Endothelial cell (in vitro differentiated cells): ENCODE results near the gene TOGARAM1. TPM values are rescaled to one million over a fixed set of nuclear protein-coding genes. Genes with fewer than 3 reads are reported as not detected.

Experiments
- DNase-seq: peaks from one replicate; pipeline ENCODE4 v3.0.0; 2021; ENCODE audit warnings: low spot score
- H3K27ac Mint-ChIP-seq: one replicate; pipeline ENCODE4 v1.8.0; 2021; ENCODE audit warnings: mixed read lengths, inconsistent platforms; ENCODE audit not compliant: unreplicated experiment
- H3K27me3 Mint-ChIP-seq: one replicate; pipeline ENCODE4 v1.8.0; 2021; ENCODE audit warnings: mild to moderate bottlenecking, moderate library complexity, mixed read lengths, inconsistent platforms; ENCODE audit not compliant: unreplicated experiment
- H3K36me3 Mint-ChIP-seq: one replicate; pipeline ENCODE4 v1.8.0; 2021; ENCODE audit warnings: mild to moderate bottlenecking, low read depth, mixed read lengths, inconsistent platforms; ENCODE audit not compliant: unreplicated experiment
- H3K4me1 Mint-ChIP-seq: one replicate; pipeline ENCODE4 v1.8.0; 2021; ENCODE audit warnings: mild to moderate bottlenecking, mixed read lengths, inconsistent platforms; ENCODE audit not compliant: unreplicated experiment
- H3K4me3 Mint-ChIP-seq: one replicate; pipeline ENCODE4 v1.8.0; 2021; ENCODE audit warnings: mild to moderate bottlenecking, mixed read lengths, inconsistent platforms; ENCODE audit not compliant: unreplicated experiment
- H3K9me3 Mint-ChIP-seq: one replicate; pipeline ENCODE4 v1.8.0; 2021; ENCODE audit warnings: mixed read lengths, inconsistent platforms; ENCODE audit not compliant: unreplicated experiment
- total RNA-seq: library from RNA; stranded (reverse); fragmentation: NEBNext Ultra II Directional; extraction: Animal tissue kit (Norgen Biotek cat#: 25700); gene quantifications from one replicate; pipeline ENCODE4 v1.2.1, GENCODE V29; 2021; ENCODE audit not compliant: unreplicated experiment
- TF ChIP-seq, protein P1 (sequence below): fragments of 200-600 bp; sonication (generic); IDR thresholded peaks from one replicate; pipeline ENCODE4 v1.5.0; 2021; ENCODE audit warnings: antibody characterized with exemption; ENCODE audit not compliant: unreplicated experiment

Gene TOGARAM1
- total RNA-seq, 1 donor from 2014 or later = 17.1 TPM

GRCh38 chr14:44937547-44937946 lies 24.4 kb upstream of the TOGARAM1 start:
- H3K4me3 Mint-ChIP-seq = peak overlapping the region; percentile 3
- H3K27me3 Mint-ChIP-seq = no peaks in the 10 kb centered on the region
- TF ChIP-seq, protein P1, sequence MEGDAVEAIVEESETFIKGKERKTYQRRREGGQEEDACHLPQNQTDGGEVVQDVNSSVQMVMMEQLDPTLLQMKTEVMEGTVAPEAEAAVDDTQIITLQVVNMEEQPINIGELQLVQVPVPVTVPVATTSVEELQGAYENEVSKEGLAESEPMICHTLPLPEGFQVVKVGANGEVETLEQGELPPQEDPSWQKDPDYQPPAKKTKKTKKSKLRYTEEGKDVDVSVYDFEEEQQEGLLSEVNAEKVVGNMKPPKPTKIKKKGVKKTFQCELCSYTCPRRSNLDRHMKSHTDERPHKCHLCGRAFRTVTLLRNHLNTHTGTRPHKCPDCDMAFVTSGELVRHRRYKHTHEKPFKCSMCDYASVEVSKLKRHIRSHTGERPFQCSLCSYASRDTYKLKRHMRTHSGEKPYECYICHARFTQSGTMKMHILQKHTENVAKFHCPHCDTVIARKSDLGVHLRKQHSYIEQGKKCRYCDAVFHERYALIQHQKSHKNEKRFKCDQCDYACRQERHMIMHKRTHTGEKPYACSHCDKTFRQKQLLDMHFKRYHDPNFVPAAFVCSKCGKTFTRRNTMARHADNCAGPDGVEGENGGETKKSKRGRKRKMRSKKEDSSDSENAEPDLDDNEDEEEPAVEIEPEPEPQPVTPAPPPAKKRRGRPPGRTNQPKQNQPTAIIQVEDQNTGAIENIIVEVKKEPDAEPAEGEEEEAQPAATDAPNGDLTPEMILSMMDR = no peak
- H3K36me3 Mint-ChIP-seq = peaks cover 52% of the 10 kb centered on the region
- no peaks in the 10 kb centered on the region for H3K9me3 Mint-ChIP-seq
- no peak for DNase-seq
- peaks cover 9% of the 10 kb centered on the region for H3K4me1 Mint-ChIP-seq
- no peak overlapping the region for H3K27ac Mint-ChIP-seq

- no peaks in the 10 kb centered on the region for H3K27me3 Mint-ChIP-seq
- H3K27ac Mint-ChIP-seq = no peak overlapping the region
- H3K4me1 Mint-ChIP-seq = peaks cover 9% of the 10 kb centered on the region
- peak overlapping the region; percentile 33 for H3K4me3 Mint-ChIP-seq
- no peaks in the 10 kb centered on the region for H3K9me3 Mint-ChIP-seq
- TF ChIP-seq, protein P1 = no peak
- peaks cover 54% of the 10 kb centered on the region for H3K36me3 Mint-ChIP-seq
- DNase-seq = no peak
These were observed 21.8 kb upstream of the TOGARAM1 start for GRCh38 chr14:44940211-44940610.

GRCh38 chr14:44940944-44941343 lies 21.0 kb upstream of the TOGARAM1 start:
- TF ChIP-seq, protein P1 = no peak
- H3K27me3 Mint-ChIP-seq = no peaks in the 10 kb centered on the region
- peaks cover 56% of the 10 kb centered on the region for H3K36me3 Mint-ChIP-seq
- H3K9me3 Mint-ChIP-seq = no peaks in the 10 kb centered on the region
- H3K4me3 Mint-ChIP-seq = peak overlapping the region; percentile 18
- no peak overlapping the region for H3K27ac Mint-ChIP-seq
- DNase-seq = no peak
- H3K4me1 Mint-ChIP-seq = peaks cover 9% of the 10 kb centered on the region

GRCh38 chr14:44941591-44941990 lies 20.4 kb upstream of the TOGARAM1 start:
- Mint-ChIP-seq H3K4me1 (peaks cover 9% of the 10 kb centered on the region), H3K27ac (no peak overlapping the region), H3K27me3 (no peaks in the 10 kb centered on the region), H3K9me3 (no peaks in the 10 kb centered on the region), H3K4me3 (no peak overlapping the region), H3K36me3 (peaks cover 50% of the 10 kb centered on the region)
- DNase-seq = no peak
- TF ChIP-seq, protein P1 = no peak

DNA sequence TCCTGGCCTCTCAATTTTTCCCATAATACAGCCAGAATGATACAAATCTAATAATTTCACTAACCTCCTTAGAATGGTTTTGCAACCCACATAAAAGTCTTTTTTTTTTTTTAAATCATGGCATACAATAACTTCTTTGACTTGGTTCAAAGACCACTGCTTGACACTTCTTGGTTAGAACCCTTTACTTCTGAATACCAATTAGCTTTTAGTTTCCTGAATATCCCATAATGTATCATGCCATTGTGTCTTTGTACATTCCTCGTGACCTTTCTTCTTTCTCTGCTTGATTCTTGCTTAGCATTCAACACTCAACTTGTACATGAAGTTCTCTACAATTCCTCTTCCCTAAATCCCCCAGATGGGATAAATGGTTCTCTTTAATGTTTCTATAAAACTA lies 19.6 kb upstream of the TOGARAM1 start:
- DNase-seq = no peak
- Mint-ChIP-seq H3K36me3 (peaks cover 49% of the 10 kb centered on the region), H3K27me3 (no peaks in the 10 kb centered on the region), H3K9me3 (no peaks in the 10 kb centered on the region), H3K4me1 (peaks cover 9% of the 10 kb centered on the region), H3K4me3 (no peak overlapping the region), H3K27ac (no peak overlapping the region)
- TF ChIP-seq, protein P1 = no peak
